Type B pancreatic cell (in vitro differentiated cells): ENCODE results near the gene ADCY5. TPM values are rescaled to one million over a fixed set of nuclear protein-coding genes. Genes with fewer than 3 reads are reported as not detected.

ENCODE experiments used
- DNase-seq: peaks from one replicate; pipeline ENCODE4 v3.0.0; 2021; ENCODE audit warnings: mixed read lengths; ENCODE audit not compliant: unreplicated experiment; ENCODE audit errors: extremely low spot score
- H3K27ac Mint-ChIP-seq: 2 replicates; pipeline ENCODE4 v1.8.0; 2021; ENCODE audit warnings: mild to moderate bottlenecking, mixed read lengths
- H3K27me3 Mint-ChIP-seq: 2 replicates; pipeline ENCODE4 v1.8.0; 2021; ENCODE audit warnings: mixed read lengths
- H3K36me3 Mint-ChIP-seq: 2 replicates; pipeline ENCODE4 v1.8.0; 2021; ENCODE audit warnings: mixed read lengths
- H3K4me1 Mint-ChIP-seq: one replicate; pipeline ENCODE4 v1.8.0; 2021; ENCODE audit warnings: mixed read lengths; ENCODE audit not compliant: unreplicated experiment
- H3K4me3 Mint-ChIP-seq: 2 replicates; pipeline ENCODE4 v1.8.0; 2021; ENCODE audit warnings: mild to moderate bottlenecking, mixed read lengths
- H3K9me3 Mint-ChIP-seq: 2 replicates; pipeline ENCODE4 v1.8.0; 2021; ENCODE audit warnings: mixed read lengths
- CTCF ChIP-seq: fragments of 200-600 bp; sonication (generic); conservative IDR thresholded peaks from 2 replicates; pipeline ENCODE4 v1.5.0; 2021; ENCODE audit warnings: antibody characterized with exemption, mild to moderate bottlenecking
- total RNA-seq: library from RNA; stranded (reverse); gene quantifications from 2 replicates; pipeline ENCODE4 v1.2.1, GENCODE V29; 2021; ENCODE audit warnings: low replicate concordance

Gene ADCY5
- total RNA-seq, 1 donor from 2014 or later, result 9.1 TPM

- no peaks in the 10 kb centered on the region for H3K4me1 Mint-ChIP-seq
- TF ChIP-seq CTCF, result no peak
- H3K9me3 Mint-ChIP-seq, result no peaks in the 10 kb centered on the region
- H3K27me3 Mint-ChIP-seq, result peaks cover 4% of the 10 kb centered on the region
- DNase-seq, result no peak
- no peak overlapping the region for H3K27ac Mint-ChIP-seq
- H3K36me3 Mint-ChIP-seq, result no peaks in the 10 kb centered on the region
- H3K4me3 Mint-ChIP-seq, result no peak overlapping the region
These were observed 131.2 kb downstream of the ADCY5 start for GRCh38 chr3:123317716-123318115.

- H3K4me1 Mint-ChIP-seq, result peaks cover 9% of the 10 kb centered on the region
These were observed 133.7 kb downstream of the ADCY5 start for GRCh38 chr3:123315271-123315595.

GRCh38 chr3:123314359-123315270 is 134.3 kb downstream of the ADCY5 start:
- H3K27ac Mint-ChIP-seq, result no peak overlapping the region
- no peak for DNase-seq
- H3K4me3 Mint-ChIP-seq, result no peak overlapping the region

More at GRCh38 chr3:123315271-123315595, 133.7 kb downstream of the ADCY5 start:
- DNase-seq, result no peak
- peaks cover 7% of the 10 kb centered on the region for H3K27me3 Mint-ChIP-seq
- no peaks in the 10 kb centered on the region for H3K36me3 Mint-ChIP-seq
- no peak for TF ChIP-seq CTCF
- H3K4me3 Mint-ChIP-seq, result no peak overlapping the region
- no peak overlapping the region for H3K27ac Mint-ChIP-seq
- H3K9me3 Mint-ChIP-seq, result no peaks in the 10 kb centered on the region

GRCh38 chr3:123313889-123314288 is 135.0 kb downstream of the ADCY5 start:
- TF ChIP-seq CTCF, result no peak
- H3K27me3 Mint-ChIP-seq, result peaks cover 7% of the 10 kb centered on the region
- H3K4me3 Mint-ChIP-seq, result no peak overlapping the region
- H3K36me3 Mint-ChIP-seq, result no peaks in the 10 kb centered on the region
- no peaks in the 10 kb centered on the region for H3K9me3 Mint-ChIP-seq
- DNase-seq, result no peak
- H3K27ac Mint-ChIP-seq, result no peak overlapping the region
- H3K4me1 Mint-ChIP-seq, result peaks cover 9% of the 10 kb centered on the region

More at GRCh38 chr3:123314359-123315270, 134.3 kb downstream of the ADCY5 start:
- Mint-ChIP-seq H3K9me3 (no peaks in the 10 kb centered on the region), H3K4me1 (peaks cover 9% of the 10 kb centered on the region), H3K27me3 (peaks cover 7% of the 10 kb centered on the region), H3K36me3 (no peaks in the 10 kb centered on the region)
- TF ChIP-seq CTCF, result no peak

- no peak for TF ChIP-seq CTCF
- H3K4me3 Mint-ChIP-seq, result no peak overlapping the region
- H3K27me3 Mint-ChIP-seq, result peaks cover 7% of the 10 kb centered on the region
- H3K36me3 Mint-ChIP-seq, result no peaks in the 10 kb centered on the region
- peaks cover 9% of the 10 kb centered on the region for H3K4me1 Mint-ChIP-seq
- H3K9me3 Mint-ChIP-seq, result no peaks in the 10 kb centered on the region
- DNase-seq, result no peak
- no peak overlapping the region for H3K27ac Mint-ChIP-seq
These were observed 136.3 kb downstream of the ADCY5 start for GRCh38 chr3:123312331-123313265.
